IPS DF 4.7 (cell line): ENCODE results near the gene LPP.

Source experiments
- DNase-seq: peaks from one replicate; pipeline ENCODE4 v3.0.0-alpha.2; 2013; ENCODE audit warnings: low spot score; ENCODE audit errors: extremely low read depth

The LPP gene

GRCh38 chr3:188662214-188662613, 508.3 kb downstream of the LPP start:
- DNase-seq: no peak

- DNase-seq: no peak
These were observed 508.8 kb downstream of the LPP start for GRCh38 chr3:188662795-188663194.

- DNase-seq: no peak
These were observed 509.9 kb downstream of the LPP start for GRCh38 chr3:188663839-188664238.

- no peak for DNase-seq
These were observed 510.8 kb downstream of the LPP start for GRCh38 chr3:188664795-188665194.

GRCh38 chr3:188667926-188668325, 514.0 kb downstream of the LPP start:
- DNase-seq: no peak

- no peak for DNase-seq
These were observed 516.5 kb downstream of the LPP start for GRCh38 chr3:188670446-188670845.

GRCh38 chr3:188671971-188672370, 518.0 kb downstream of the LPP start:
- no peak for DNase-seq

GRCh38 chr3:188672840-188673239, 518.9 kb downstream of the LPP start:
- no peak for DNase-seq

GRCh38 chr3:188673646-188674186, 519.8 kb downstream of the LPP start:
- no peak for DNase-seq

GRCh38 chr3:188674595-188674994, 520.6 kb downstream of the LPP start:
- DNase-seq: no peak

GRCh38 chr3:188677344-188677743, 523.4 kb downstream of the LPP start:
- DNase-seq: no peak

- no peak for DNase-seq
These were observed 526.2 kb downstream of the LPP start for GRCh38 chr3:188680189-188680588.

- DNase-seq: no peak
These were observed 526.6 kb downstream of the LPP start for GRCh38 chr3:188680605-188681004.

GRCh38 chr3:188682316-188682715, 528.4 kb downstream of the LPP start:
- DNase-seq: no peak

- no peak for DNase-seq
These were observed 529.1 kb downstream of the LPP start for GRCh38 chr3:188683032-188683521.

GRCh38 chr3:188684276-188684675, 530.3 kb downstream of the LPP start:
- no peak for DNase-seq

- DNase-seq: no peak
These were observed 531.8 kb downstream of the LPP start for GRCh38 chr3:188685789-188686188.

GRCh38 chr3:188686324-188686723, 532.4 kb downstream of the LPP start:
- DNase-seq: no peak

- DNase-seq: no peak
These were observed 533.4 kb downstream of the LPP start for GRCh38 chr3:188687389-188687788.

GRCh38 chr3:188689101-188689574, 535.2 kb downstream of the LPP start:
- DNase-seq: no peak

- DNase-seq: no peak
These were observed 536.1 kb downstream of the LPP start for GRCh38 chr3:188690064-188690463.

GRCh38 chr3:188691004-188691403, 537.0 kb downstream of the LPP start:
- no peak for DNase-seq

- no peak for DNase-seq
These were observed 537.7 kb downstream of the LPP start for GRCh38 chr3:188691665-188692064.

GRCh38 chr3:188692700-188693099, 538.7 kb downstream of the LPP start:
- no peak for DNase-seq
